ENCODE data around the gene ZNF189. TPM values are rescaled to one million over a fixed set of nuclear protein-coding genes. Genes with fewer than 3 reads are reported as not detected.

Gene ZNF189
- polyA plus RNA-seq, 2 of the 4 experiments (the other 2 are of a cell fraction): 8.8 to 13.9 TPM

GRCh38 chr9:101434998-101435397, 36.3 kb downstream of the ZNF189 start:
- ATAC-seq (no peak), DNase-seq (ENCODE audit: low read depth in 1 of 2, low spot score in 1 of 2) (no peak), FAIRE-seq (peak; percentile 32)
- H3K27ac ChIP-seq: no peak overlapping the region
- no peaks in the 10 kb centered on the region for H3K4me1 ChIP-seq
- H3K9me3 ChIP-seq: no peaks in the 10 kb centered on the region
- CTCF ChIA-PET: interaction anchor here (0.6 to 1.6 kb wide), 5 partner anchors 10 to 167 kb away, joined by 3 to 6 read pairs (median 5); no protein-coding TSS in a partner anchor
- WGBS (ENCODE audit: missing lambda C conversion rate): 70% methylated on average over 3 of the region's 3 CpGs
- TF ChIP-seq RARB (CRISPR knock-in tag; IDR thresholded peaks at IDR 0.05) (no peak), HEYL (CRISPR knock-in tag; IDR thresholded peaks at IDR 0.05) (no peak), TFCP2L1 (CRISPR knock-in tag; IDR thresholded peaks at IDR 0.05) (no peak), EP300 (IDR thresholded peaks at IDR 0.05) (no peak), RAD21 (conservative IDR thresholded peaks at IDR 0.05 in 1 of 2, IDR thresholded peaks at IDR 0.05 in 1 of 2) (no peak), CBX2 (IDR thresholded peaks at IDR 0.05; ENCODE audit: borderline replicate concordance, low read depth) (no peak), USF2 (IDR thresholded peaks at IDR 0.05) (no peak), FOXS1 (CRISPR knock-in tag; IDR thresholded peaks at IDR 0.05) (no peak), TP53 (CRISPR knock-in tag; IDR thresholded peaks at IDR 0.05) (no peak), RNF2 (IDR thresholded peaks at IDR 0.05; ENCODE audit: borderline replicate concordance, low read depth) (no peak), HMGXB4 (CRISPR knock-in tag; IDR thresholded peaks at IDR 0.05; ENCODE audit: borderline replicate concordance) (no peak), KDM1A (IDR thresholded peaks at IDR 0.05; ENCODE audit: low read depth) (no peak), NR3C1 (IDR thresholded peaks at IDR 0.05) (no peak), JUN (IDR thresholded peaks at IDR 0.05) (no peak), HOXB5 (CRISPR knock-in tag; IDR thresholded peaks at IDR 0.05) (no peak), CHD4 (IDR thresholded peaks at IDR 0.05; ENCODE audit: borderline replicate concordance) (no peak)
- POLR2A ChIA-PET: no interaction called here
- H3K4me3 ChIP-seq: no peak overlapping the region
- no peak overlapping the region for H3K4me2 ChIP-seq

GRCh38 chr9:101435601-101436079, 37.0 kb downstream of the ZNF189 start, which contains the start of gene ALDOB:
Gene ALDOB (minus strand): TSS chr9:101435774. CDS start chr9:101430887, 4,887 bp downstream.
- DNase-seq (ENCODE audit: low read depth in 1 of 2, low spot score in 1 of 2) (no peak), FAIRE-seq (no peak), ATAC-seq (no peak)
- Histone ChIP-seq H3K4me2 (no peak within 1 kb of the TSS), H3K4me1 (no peaks in the 10 kb centered on the region), H3K9me3 (no peaks in the 10 kb centered on the region), H3K27ac (no peak within 1 kb of the TSS), H3K4me3 (no peak within 1 kb of the TSS)
- ChIA-PET CTCF (interaction anchor here (0.6 to 1.5 kb wide), 5 partner anchors 8 to 166 kb away, joined by 3 to 6 read pairs (median 4); no protein-coding TSS in a partner anchor), POLR2A (no interaction called here)
- WGBS (ENCODE audit: missing lambda C conversion rate): 5% methylated on average over 2 of the region's 2 CpGs
- TF ChIP-seq FOSL2 (IDR thresholded peaks at IDR 0.05) (no peak), FOSL2 (CRISPR knock-in tag; IDR thresholded peaks at IDR 0.05) (no peak), FOSB (CRISPR knock-in tag; IDR thresholded peaks at IDR 0.05) (no peak), ZNF302 (CRISPR knock-in tag; IDR thresholded peaks at IDR 0.05) (no peak), JUNB (IDR thresholded peaks at IDR 0.05) (no peak), ZFP36 (IDR thresholded peaks at IDR 0.05; ENCODE audit: borderline replicate concordance, partially characterized antibody) (no peak), CBX2 (IDR thresholded peaks at IDR 0.05; ENCODE audit: borderline replicate concordance, low read depth) (no peak)

- no peak overlapping the region for H3K4me2 ChIP-seq
- CTCF ChIA-PET: interaction anchor here (1.0 to 2.1 kb wide), 3 partner anchors 11 to 319 kb away, joined by 3 to 16 read pairs (median 3); no protein-coding TSS in a partner anchor
- H3K4me1 ChIP-seq: no peaks in the 10 kb centered on the region
- FAIRE-seq: no peak
- 77% methylated on average over 2 of the region's 2 CpGs for WGBS (ENCODE audit: missing lambda C conversion rate)
- TF ChIP-seq MAFK (IDR thresholded peaks at IDR 0.05; ENCODE audit: partially characterized antibody) (peak; percentile 23), PBX3 (IDR thresholded peaks at IDR 0.05) (no peak)
- no peak overlapping the region for H3K27ac ChIP-seq
- no peaks in the 10 kb centered on the region for H3K9me3 ChIP-seq
- no peak for DNase-seq (ENCODE audit: low read depth in 1 of 2, low spot score in 1 of 2)
- POLR2A ChIA-PET: no interaction called here
- H3K4me3 ChIP-seq: no peak overlapping the region
- ATAC-seq: no peak
These were observed 39.2 kb downstream of the ZNF189 start for GRCh38 chr9:101437806-101438232.

Measured in A549 (cell line).